GM10847 (cell line): Measurements from ENCODE around the gene AXIN2.

Experiments
- POLR2A ChIP-seq: IDR thresholded peaks from 2 replicates; pipeline ENCODE4 v1.6.1; 2011; ENCODE audit not compliant: insufficient read length; ENCODE audit errors: extremely low read depth

AXIN2 gene

GRCh38 chr17:65551267-65552040 lies 10.0 kb downstream of the AXIN2 start:
- TF ChIP-seq POLR2A, result no peak

GRCh38 chr17:65550758-65551157 lies 10.7 kb downstream of the AXIN2 start:
- no peak for TF ChIP-seq POLR2A

- TF ChIP-seq POLR2A, result no peak
Measured at GRCh38 chr17:65550075-65550662, 11.3 kb downstream of the AXIN2 start.

- no peak for TF ChIP-seq POLR2A
Measured at GRCh38 chr17:65548269-65548969, 13.0 kb downstream of the AXIN2 start.

- TF ChIP-seq POLR2A, result no peak
Measured at GRCh38 chr17:65547253-65547670, 14.2 kb downstream of the AXIN2 start.

GRCh38 chr17:65546579-65546978 lies 14.9 kb downstream of the AXIN2 start:
- TF ChIP-seq POLR2A, result no peak

- no peak for TF ChIP-seq POLR2A
Measured at GRCh38 chr17:65545705-65546523, 15.5 kb downstream of the AXIN2 start.

GRCh38 chr17:65544672-65545071 lies 16.8 kb downstream of the AXIN2 start:
- TF ChIP-seq POLR2A, result no peak

GRCh38 chr17:65542610-65543009 lies 18.8 kb downstream of the AXIN2 start:
- TF ChIP-seq POLR2A, result no peak

GRCh38 chr17:65542067-65542466 lies 19.4 kb downstream of the AXIN2 start:
- no peak for TF ChIP-seq POLR2A

- TF ChIP-seq POLR2A, result no peak
Measured at GRCh38 chr17:65541453-65541852, 20.0 kb downstream of the AXIN2 start.

GRCh38 chr17:65539630-65540266 lies 21.7 kb downstream of the AXIN2 start:
- TF ChIP-seq POLR2A, result no peak

- no peak for TF ChIP-seq POLR2A
Measured at GRCh38 chr17:65538675-65539529, 22.5 kb downstream of the AXIN2 start.
